Caki2 (cell line): Measurements from ENCODE around the gene RPEL1. TPM values are rescaled to one million over a fixed set of nuclear protein-coding genes. Genes with fewer than 3 reads are reported as not detected.

Experiments used
- DNase-seq: peaks from one replicate; pipeline ENCODE4 v3.0.0-alpha.2; 2015; ENCODE audit warnings: low read depth
- in situ Hi-C: cut with HindIII; loops from 2 replicates; pipeline ENCODE4 v1.10.0; 2016; ENCODE audit warnings: low sequenced_read_pairs, low pct_unique_long_range_greater_than_20kb, mixed read lengths
- total RNA-seq: library from RNA; depleted of rRNA; stranded (reverse); fragments of >200 nt; shearing (Covaris generic); gene quantifications from 2 replicates; pipeline ENCODE4 v1.2.3, GENCODE V29; 2014; ENCODE audit warnings: low replicate concordance; rRNA removed

RPEL1 gene
- total RNA-seq, 1 experiment from 2014 or later: not detected

DNA sequence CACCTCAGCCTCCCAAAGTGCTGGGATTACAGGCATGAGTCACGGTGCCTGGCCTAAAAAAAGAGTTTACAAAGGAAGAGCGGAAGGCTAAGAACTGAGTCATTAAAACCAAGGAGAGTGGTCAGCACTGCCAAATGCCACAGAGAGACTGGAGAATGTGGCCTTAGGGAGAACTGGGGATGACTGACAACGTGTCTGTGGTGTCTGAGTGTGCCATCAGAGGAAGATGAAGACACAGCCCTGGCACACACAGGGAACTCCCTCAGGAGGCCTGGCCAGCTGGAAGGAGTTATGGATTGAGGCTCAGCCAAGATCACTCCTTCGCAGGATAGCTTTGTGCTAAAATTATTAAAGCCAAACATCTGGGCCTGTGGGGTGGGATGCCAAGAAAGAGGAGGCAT is 27.4 kb downstream of the RPEL1 start:
- in situ Hi-C loops: no loop called here
- DNase-seq: peak; percentile 85

DNA sequence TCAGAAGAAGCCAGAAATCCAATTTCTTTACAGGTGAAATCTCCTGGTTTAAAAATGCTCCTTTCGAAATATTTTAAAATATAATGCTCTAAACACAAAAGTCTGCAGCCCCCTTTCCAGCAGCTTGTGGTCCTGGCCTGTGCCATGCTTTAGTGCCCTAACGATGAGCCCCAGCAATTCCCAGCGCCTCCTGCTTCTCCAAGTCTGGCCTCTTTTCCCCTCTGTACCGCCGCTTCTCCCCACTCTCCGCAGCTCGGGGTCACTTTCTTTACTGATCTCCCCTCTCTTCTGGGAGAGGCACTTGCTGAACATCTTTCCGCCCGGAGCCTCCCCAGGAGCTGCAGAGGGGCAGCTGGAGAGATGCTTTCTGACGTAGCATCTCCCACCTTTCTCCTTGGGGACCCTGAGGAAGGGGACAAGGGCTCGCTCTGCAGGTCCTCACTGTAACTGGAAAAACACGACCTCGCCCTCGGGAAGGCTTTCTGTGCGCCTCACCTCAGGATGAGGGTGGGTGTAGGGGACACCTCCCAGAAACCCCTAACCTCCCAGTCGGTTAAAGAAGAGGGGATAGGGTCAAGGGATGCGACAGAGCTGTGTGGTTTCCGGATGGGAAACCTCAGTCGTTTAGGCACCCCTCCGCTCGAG is 30.7 kb downstream of the RPEL1 start:
- in situ Hi-C loops: no loop called here
- no peak for DNase-seq

DNA sequence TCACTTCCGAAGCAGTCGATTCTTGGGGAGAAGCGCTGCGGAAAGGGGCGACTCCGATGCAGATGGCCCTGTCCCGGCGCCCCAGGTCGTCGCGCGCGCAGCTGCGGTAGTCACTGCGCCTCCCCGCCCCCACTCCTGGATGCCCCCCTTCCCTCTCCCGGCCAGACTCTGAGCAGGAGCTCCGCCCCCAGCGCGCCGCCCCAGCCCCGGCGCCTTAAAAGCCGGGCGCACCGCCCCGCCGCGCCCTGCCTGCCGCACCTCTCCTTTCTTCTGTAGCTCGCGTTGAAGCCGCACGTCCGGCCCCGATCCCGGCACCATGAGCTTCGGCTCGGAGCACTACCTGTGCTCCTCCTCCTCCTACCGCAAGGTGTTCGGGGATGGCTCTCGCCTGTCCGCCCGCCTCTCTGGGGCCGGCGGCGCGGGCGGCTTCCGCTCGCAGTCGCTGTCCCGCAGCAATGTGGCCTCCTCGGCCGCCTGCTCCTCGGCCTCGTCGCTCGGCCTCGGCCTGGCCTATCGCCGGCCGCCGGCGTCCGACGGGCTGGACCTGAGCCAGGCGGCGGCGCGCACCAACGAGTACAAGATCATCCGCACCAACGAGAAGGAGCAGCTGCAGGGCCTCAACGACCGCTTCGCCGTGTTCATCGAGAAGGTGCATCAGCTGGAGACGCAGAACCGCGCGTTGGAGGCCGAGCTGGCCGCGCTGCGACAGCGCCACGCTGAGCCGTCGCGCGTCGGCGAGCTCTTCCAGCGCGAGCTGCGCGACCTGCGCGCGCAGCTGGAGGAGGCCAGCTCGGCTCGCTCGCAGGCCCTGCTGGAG is 31.4 kb downstream of the RPEL1 start, which contains the start of gene INA:
TSS of gene INA (plus strand) at position 243 of the 817 bp plus-strand sequence. CDS start at position 317, 74 bp downstream.
- no peak for DNase-seq
- in situ Hi-C loops: no loop called here

DNA sequence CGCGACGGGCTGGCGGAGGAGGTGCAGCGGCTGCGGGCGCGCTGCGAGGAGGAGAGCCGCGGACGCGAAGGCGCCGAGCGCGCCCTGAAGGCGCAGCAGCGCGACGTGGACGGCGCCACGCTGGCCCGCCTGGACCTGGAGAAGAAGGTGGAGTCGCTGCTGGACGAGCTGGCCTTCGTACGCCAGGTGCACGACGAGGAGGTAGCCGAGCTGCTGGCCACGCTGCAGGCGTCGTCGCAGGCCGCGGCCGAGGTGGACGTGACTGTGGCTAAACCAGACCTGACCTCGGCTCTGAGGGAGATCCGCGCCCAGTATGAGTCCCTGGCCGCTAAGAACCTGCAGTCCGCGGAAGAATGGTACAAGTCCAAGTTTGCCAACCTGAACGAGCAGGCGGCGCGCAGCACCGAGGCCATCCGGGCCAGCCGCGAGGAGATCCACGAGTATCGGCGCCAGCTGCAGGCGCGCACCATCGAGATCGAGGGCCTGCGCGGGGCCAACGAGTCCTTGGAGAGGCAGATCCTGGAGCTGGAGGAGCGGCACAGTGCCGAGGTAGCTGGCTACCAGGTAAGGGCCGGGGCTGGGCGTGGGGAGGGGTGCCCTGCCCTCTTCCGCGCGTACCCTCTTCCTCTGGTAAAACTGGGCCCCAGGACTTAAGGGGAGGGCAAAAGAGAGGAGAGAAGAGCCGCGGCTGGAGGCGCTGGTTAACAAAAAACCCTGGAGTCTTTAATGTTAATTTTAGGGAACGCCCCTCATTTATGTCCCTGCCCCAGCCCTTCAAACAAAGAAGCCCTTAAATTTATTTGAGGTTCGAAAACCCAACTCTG is 32.2 kb downstream of the RPEL1 start:
- DNase-seq: no peak
- in situ Hi-C loops: no loop called here

DNA sequence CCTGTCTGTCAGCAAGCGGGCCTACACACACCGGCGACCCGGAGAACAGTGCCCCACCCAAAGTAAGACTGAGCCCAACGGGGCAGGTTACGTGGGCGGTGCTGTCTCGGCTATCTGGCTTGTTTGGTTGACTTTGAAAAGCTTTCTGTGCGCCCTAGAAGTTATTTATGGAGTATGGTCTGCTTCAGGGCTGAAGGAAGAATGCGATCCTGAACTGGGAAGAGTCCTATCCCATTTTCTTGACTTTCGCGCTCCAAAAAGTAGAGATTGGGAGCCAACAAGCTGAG is 32.8 kb downstream of the RPEL1 start:
- DNase-seq: no peak
- in situ Hi-C loops: no loop called here

DNA sequence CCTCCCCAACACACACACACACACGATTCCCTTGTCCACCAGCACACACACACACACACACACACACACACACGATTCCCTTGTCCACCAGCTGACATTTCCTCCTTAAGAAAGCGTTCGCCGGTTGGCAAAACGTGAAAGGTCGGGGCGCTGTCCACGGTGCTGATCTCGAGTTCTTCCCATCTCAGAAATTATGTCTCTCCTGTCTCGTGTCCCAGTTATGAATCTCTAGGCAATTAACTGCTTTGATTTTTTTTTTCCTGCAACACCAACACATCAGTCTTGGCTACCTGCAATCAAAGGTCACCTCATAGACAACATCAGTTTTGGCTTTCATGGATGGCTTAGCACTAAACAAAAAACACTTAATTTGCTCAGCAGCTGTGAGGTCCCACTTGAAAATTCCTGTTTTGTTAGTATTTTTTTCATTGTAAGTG is 33.2 kb downstream of the RPEL1 start:
- in situ Hi-C loops: no loop called here

DNA sequence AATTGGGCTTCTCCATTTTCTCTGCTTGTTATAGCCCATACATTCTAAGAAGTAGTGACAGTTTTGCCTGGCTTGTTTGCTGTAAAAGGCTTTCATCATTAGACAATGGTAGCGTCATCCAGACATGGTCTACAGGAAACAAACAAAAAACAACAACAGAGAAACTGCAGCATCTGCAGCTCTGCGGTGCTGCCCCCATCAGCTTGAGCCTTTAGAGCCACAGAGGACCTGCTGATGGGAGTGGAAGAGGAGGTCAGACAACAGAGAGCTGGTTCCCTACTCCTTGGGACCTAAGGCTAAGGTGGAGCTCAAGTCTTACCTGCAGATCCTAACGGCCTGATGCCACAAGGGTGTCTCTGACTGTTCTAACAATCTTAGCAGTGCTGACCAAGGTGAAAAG is 34.3 kb downstream of the RPEL1 start:
- DNase-seq: no peak
- in situ Hi-C loops: no loop called here

More for the DNA sequence above, 33.2 kb downstream of the RPEL1 start:
- peak; percentile 37 for DNase-seq

DNA sequence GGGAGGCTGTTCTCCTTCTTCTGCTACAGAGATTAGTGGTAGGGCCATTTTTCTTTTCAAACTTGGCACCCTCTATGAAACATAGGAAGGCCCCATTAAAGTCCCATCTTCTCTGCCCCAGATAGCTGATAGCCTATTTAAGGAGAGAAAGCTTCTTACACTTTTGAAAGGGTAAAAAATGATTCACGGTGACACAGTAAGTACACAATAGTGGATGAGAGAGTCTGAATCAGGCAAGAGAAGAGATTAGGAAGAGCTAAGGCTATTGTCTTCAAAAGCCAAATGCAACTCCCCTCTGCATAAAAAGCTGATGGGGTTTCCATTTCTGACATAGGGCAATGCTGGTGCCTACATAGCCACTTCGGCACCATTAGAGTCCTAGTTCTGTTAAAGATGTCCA is 34.8 kb downstream of the RPEL1 start:
- DNase-seq: no peak
- in situ Hi-C loops: no loop called here

DNA sequence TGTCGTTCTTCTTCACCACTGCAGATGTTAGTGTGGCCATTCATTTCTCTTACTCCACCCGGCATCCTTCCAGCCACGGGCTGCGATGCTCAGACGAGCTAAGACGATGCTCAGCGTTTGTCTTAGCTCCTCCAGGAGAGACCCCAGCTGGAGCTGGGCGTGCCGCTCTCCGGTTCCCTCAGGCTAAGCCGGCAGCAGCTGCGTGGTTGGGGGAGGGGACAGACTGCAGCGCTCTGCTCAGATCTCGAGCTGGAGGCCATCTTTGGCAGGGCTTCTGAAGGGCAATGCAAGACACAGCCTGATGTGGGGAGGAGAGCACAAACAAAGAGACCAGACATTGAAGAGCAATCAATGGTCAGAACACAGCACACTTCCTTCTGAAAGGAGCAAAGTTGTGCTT is 36.1 kb downstream of the RPEL1 start:
- no peak for DNase-seq
- in situ Hi-C loops: no loop called here

DNA sequence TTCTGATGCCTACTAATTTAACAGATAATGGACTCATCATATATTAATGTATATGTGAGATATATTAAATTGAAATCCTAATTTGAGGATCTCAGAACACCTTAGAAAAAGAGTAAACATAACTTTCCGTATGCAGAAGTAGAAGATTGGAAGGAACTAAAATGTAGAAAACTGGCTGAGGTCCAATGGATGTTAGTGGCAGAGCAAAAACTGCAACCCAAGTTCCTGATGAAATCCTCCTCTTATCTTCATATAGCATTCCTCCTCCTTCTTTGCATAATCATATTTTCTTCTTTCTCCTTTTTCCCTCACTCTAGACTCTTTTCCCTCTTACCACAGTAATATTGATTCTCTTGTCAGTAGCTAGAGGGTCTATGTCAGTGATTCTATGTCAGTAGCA is 37.3 kb downstream of the RPEL1 start:
- no peak for DNase-seq
- in situ Hi-C loops: no loop called here

DNA sequence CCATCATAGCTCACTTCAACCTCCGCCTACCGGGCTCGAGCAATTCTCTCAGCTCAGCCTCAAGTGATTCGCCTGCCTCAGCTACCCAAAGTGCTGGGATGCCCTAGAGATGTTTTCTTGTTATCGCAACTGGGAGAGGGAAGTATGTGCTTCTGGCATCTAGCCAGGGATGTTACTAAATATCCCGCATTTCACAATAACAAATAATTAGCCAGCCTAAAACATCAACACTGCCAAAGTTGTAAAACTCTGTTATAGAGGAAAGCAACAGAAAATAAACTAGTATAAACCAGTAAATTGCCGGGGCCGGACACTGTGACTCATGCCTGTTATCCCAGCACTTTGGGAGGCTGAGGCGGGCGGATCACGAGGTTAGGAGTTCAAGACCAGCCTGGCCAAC is 38.5 kb downstream of the RPEL1 start:
- in situ Hi-C loops: no loop called here
- peak; percentile 27 for DNase-seq

DNA sequence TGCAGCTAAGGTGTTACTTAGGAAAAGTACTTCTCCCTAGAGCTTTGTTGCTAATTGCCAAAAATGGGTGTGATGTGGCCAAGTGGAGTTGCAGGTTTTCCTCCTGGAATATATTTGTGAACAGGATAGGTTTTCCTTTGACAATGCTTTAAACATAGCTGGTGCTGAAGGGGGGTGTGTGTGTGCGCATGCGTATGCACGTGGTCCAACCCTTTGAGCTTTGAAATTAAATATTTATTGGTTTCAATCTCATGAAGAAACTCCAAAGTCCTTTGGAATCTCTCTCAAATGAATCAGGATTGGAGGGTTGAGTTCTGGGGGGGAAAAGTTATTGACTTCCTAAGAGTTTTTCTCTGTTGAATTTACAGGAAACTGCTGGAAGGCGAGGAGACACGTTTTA is 42.3 kb downstream of the RPEL1 start:
- in situ Hi-C loops: no loop called here
- no peak for DNase-seq

DNA sequence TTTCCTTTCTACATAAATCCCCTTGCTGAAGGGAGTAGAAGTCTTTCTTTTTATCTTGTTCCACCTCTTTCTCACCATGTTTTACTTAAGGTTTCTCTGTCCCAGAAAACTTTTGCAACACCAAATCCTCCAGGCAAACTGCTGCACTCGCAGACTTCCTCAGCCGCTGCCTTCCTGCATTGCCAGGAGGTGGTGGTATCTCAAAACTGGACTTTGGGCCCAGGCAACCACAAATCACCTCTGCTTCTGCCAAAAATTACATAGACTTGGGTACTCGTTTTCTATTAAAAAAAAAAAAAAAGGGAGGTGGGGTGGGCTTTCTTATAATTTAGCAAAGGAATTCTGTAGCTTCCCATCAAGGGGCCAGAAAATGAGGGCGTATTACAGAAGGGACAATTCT is 45.9 kb downstream of the RPEL1 start:
- in situ Hi-C loops: no loop called here
- DNase-seq: no peak

DNA sequence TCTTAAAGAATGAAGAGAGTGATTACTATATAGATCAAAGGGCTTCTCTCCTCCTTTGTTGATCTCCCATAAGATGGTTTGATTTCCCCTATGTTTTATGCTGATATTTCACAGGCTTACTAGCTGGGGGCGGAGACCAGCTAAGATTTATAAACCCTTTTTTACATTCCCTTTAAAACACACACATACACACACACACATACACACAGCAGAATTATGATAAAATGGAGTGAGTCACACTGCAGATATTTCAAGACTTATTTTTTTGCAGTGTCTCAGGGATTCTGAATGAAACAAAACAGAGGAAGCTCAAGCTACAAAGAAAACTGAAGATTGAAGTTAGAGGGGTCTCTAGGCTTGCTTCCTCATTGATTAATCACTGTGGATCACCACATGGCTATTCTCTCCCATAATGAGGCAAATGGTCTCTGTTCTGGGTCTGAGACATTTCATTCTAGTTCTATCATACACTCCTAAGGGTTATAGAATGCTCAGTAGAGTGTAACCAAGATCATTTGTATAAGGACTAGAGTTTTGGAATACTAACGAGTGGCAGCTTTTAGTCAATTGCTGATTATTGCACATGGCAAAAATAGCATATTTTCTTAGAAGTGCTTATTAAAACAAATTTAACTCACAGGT is 49.8 kb downstream of the RPEL1 start:
- DNase-seq: no peak
- in situ Hi-C loops: no loop called here

Other genes starting within 250 kb of the RPEL1 start
- gene NT5C2, start 52.6 kb upstream of the RPEL1 start, total RNA-seq: 24.6 and 30.0 TPM in 2 replicates
- gene INA, start 31.3 kb downstream of the RPEL1 start, total RNA-seq: not detected in 2 replicates
- 11.2 and 13.8 TPM in 2 replicates for gene PCGF6, start 105.3 kb downstream of the RPEL1 start, total RNA-seq
- 2.3 and 3.6 TPM in 2 replicates for gene TAF5, start 122.1 kb downstream of the RPEL1 start, total RNA-seq
- 242 and 351 TPM in 2 replicates for gene ATP5MK, start 150.6 kb downstream of the RPEL1 start, total RNA-seq
- gene PDCD11, start 150.7 kb downstream of the RPEL1 start, total RNA-seq: 17.3 and 33.0 TPM in 2 replicates
- 0.55 and 2.9 TPM in 2 replicates for gene CALHM2, start 206.5 kb downstream of the RPEL1 start, total RNA-seq
- gene CALHM1, start 213.0 kb downstream of the RPEL1 start, total RNA-seq: not detected in 2 replicates
- 0.47 TPM in 1 of 2 replicates, not detected in the other for gene CALHM3, start 233.4 kb downstream of the RPEL1 start, total RNA-seq
- not detected in 2 replicates for gene NEURL1, start 247.8 kb downstream of the RPEL1 start, total RNA-seq